ENCODE results near the gene BCAP31. TPM values are rescaled to one million over a fixed set of nuclear protein-coding genes. Genes with fewer than 3 reads are reported as not detected.
A peak's percentile ranks its signal among the peaks of the same experiment; 100 is the strongest.
"Not testable (repeated sequence)": the region's sequence is repeated elsewhere in the genome, so short reads cannot be mapped to it uniquely, and the experiment has no call there.

The BCAP31 gene
- total RNA-seq, 1 experiment from 2014 or later = 522 TPM

DNA sequence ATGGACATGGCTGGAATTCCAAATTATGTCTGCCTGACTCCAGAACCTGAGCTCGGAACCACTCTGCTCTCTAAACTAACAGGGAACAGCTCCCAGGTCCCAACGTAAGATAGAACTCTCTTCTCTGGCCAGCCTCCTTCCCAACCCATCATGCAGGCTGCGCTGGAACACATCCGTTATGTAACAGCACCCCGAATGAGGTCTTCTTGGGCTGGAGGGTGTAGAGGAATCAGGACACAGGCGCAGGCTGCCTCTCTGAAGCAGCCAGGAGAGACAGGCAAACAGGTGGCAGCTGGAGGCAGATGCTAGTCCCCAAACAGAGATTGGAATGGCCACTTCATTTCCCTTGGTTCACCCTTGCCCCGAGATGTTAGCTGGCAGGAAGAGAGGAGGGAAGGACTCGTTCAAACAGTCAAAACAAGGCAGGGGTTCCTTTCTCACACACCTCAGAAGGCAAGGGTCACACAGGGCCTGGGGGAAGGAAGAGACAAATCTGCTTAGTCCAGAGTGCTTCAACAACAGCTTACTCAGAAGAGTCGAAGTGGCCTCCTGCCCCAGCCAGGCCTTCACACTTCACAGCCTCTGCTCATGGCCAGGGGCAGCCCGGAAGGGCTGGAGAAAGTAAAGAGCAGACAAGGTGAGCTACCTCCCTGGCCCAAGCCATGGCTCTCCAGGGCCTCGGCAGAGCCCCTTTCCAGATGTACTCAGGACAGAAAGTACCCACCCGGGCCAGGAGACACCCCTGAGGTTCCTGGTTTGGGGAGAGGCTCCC, 19.4 kb downstream of the BCAP31 start:
- H3F3A ChIP-seq (ENCODE audit: insufficient read depth, low read depth) = peaks cover 10% of the 10 kb centered on the region; the same call in 1 of the 2 replicates
- H3K9me2 ChIP-seq (ENCODE audit: insufficient read depth); H3K79me2 ChIP-seq (ENCODE audit: low read depth); CTCF ChIA-PET; H3K36me3 ChIP-seq (ENCODE audit: low read depth); H3K4me3 ChIP-seq; H3K4me2 ChIP-seq; H3K9me3 ChIP-seq (ENCODE audit: insufficient read depth, low read depth); BruUV-seq (replicated peaks); DNase-seq; H3K27ac ChIP-seq; H2AFZ ChIP-seq; H3K27me3 ChIP-seq (ENCODE audit: insufficient read depth, low read depth): not testable (repeated sequence)
- intact Hi-C loops (cut with micrococcal nuclease; ENCODE audit: unreplicated experiment) = loop anchor here (5.0 to 10.0 kb wide), 3 partner anchors 98 to 247 kb away; partner anchors contain the start of gene L1CAM
- POLR2A ChIA-PET (ENCODE audit: unreplicated experiment) = interaction anchor here (0.6 kb wide), 1 partner anchor 838 kb away, joined by 3 read pairs; no protein-coding TSS in a partner anchor
- peaks cover 13% of the 10 kb centered on the region for H4K20me1 ChIP-seq (ENCODE audit: insufficient read depth)
- H3K4me1 ChIP-seq (replicated peaks; ENCODE audit: insufficient read depth) = peaks cover 13% of the 10 kb centered on the region

DNA sequence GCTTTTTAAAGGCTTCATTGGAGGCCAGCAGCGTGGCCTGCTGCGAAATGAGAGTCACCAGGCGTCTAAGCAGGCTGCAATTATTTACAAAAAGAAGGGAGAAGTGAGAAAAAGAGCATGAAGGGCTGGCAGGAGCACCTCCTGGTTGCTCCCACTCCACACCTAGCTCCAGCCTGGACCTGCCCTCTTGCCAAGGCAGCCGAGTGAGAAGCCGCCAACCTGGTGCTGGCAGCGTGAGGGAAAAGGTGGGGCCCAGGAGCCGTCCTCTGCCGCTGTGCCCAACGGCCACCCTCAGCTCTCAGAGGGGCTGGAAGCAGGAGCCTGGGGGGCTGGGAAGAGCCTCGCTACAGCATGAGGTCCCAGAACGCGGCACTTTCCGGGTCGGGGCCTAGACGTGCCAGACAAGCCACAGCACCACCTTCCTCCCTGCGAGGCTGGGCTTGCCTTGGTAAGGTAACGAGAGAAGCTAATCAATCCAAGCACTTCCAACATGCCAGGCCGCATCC, 20.1 kb downstream of the BCAP31 start:
- peaks cover 13% of the 10 kb centered on the region for H4K20me1 ChIP-seq (ENCODE audit: insufficient read depth)
- DNase-seq = no peak
- no peaks in the 10 kb centered on the region for H3K9me2 ChIP-seq (ENCODE audit: insufficient read depth)
- H3K4me1 ChIP-seq (replicated peaks; ENCODE audit: insufficient read depth) = peaks cover 5% of the 10 kb centered on the region
- no peak overlapping the region for H3K4me3 ChIP-seq
- CTCF ChIA-PET = no interaction called here
- no peak overlapping the region for H2AFZ ChIP-seq
- H3K27ac ChIP-seq = no peak overlapping the region
- peaks cover 5% of the 10 kb centered on the region; the same call in 1 of the 2 replicates for H3F3A ChIP-seq (ENCODE audit: insufficient read depth, low read depth)
- H3K4me2 ChIP-seq = no peak overlapping the region
- H3K27me3 ChIP-seq (ENCODE audit: insufficient read depth, low read depth) = no peaks in the 10 kb centered on the region
- no peaks in the 10 kb centered on the region; the same call in 1 of the 2 replicates for H3K36me3 ChIP-seq (ENCODE audit: low read depth)
- 0 out of 2 replicates have a peak, but pooled peaks cover 7% of the 10 kb centered on the region for H3K79me2 ChIP-seq (ENCODE audit: low read depth)
- intact Hi-C loops (cut with micrococcal nuclease; ENCODE audit: unreplicated experiment) = loop anchor here (10.0 kb wide), 1 partner anchor 181 kb away; the partner anchor contains the start of gene L1CAM
- POLR2A ChIA-PET (ENCODE audit: unreplicated experiment) = interaction anchor here (0.6 kb wide), 1 partner anchor 838 kb away, joined by 3 read pairs; no protein-coding TSS in a partner anchor
- no TSS peak for BruUV-seq (replicated peaks)
- no peaks in the 10 kb centered on the region for H3K9me3 ChIP-seq (ENCODE audit: insufficient read depth, low read depth)
- TF ChIP-seq, protein P1, sequence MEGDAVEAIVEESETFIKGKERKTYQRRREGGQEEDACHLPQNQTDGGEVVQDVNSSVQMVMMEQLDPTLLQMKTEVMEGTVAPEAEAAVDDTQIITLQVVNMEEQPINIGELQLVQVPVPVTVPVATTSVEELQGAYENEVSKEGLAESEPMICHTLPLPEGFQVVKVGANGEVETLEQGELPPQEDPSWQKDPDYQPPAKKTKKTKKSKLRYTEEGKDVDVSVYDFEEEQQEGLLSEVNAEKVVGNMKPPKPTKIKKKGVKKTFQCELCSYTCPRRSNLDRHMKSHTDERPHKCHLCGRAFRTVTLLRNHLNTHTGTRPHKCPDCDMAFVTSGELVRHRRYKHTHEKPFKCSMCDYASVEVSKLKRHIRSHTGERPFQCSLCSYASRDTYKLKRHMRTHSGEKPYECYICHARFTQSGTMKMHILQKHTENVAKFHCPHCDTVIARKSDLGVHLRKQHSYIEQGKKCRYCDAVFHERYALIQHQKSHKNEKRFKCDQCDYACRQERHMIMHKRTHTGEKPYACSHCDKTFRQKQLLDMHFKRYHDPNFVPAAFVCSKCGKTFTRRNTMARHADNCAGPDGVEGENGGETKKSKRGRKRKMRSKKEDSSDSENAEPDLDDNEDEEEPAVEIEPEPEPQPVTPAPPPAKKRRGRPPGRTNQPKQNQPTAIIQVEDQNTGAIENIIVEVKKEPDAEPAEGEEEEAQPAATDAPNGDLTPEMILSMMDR (conservative IDR thresholded peaks at IDR 0.05) = no peak
- no peak for TF ChIP-seq EZH2 (IDR thresholded peaks at IDR 0.05; ENCODE audit: low read depth)

DNA sequence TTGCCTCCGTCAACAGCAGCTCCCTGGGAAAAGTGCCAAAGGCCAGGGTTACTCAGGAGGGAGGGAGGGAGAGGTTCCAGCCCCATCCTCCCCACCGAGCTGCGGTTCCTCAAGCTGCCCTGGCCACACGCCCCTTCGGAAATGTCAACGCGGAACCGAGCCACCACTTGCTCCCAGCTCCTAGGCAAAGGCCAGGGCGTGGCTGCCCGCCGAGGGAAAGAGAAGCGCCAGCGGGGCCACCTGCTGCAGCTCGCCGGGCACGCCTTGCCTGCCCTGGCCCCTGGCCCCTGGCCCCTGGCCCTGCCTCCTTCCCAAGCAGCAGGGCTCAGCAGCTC, 21.2 kb downstream of the BCAP31 start:
- H3K9me3 ChIP-seq (ENCODE audit: insufficient read depth, low read depth) = no peaks in the 10 kb centered on the region
- no TSS peak for BruUV-seq (replicated peaks)

More for the DNA sequence above, 21.2 kb downstream of the BCAP31 start:
- peak in 1 of 2 experiments; percentile 19 for DNase-seq
- H3F3A ChIP-seq (ENCODE audit: insufficient read depth, low read depth) = no peaks in the 10 kb centered on the region
- H3K4me1 ChIP-seq (replicated peaks; ENCODE audit: insufficient read depth) = no peaks in the 10 kb centered on the region; the same call in 1 of the 2 replicates
- POLR2A ChIA-PET (ENCODE audit: unreplicated experiment) = no interaction called here
- H3K36me3 ChIP-seq (ENCODE audit: low read depth) = no peaks in the 10 kb centered on the region; the same call in 1 of the 2 replicates
- CTCF ChIA-PET = no interaction called here
- H3K4me3 ChIP-seq = no peak overlapping the region
- no peaks in the 10 kb centered on the region for H3K27me3 ChIP-seq (ENCODE audit: insufficient read depth, low read depth)
- no peak overlapping the region for H2AFZ ChIP-seq
- H3K4me2 ChIP-seq = no peak overlapping the region
- peaks cover 10% of the 10 kb centered on the region for H4K20me1 ChIP-seq (ENCODE audit: insufficient read depth)
- TF ChIP-seq, protein P1 (conservative IDR thresholded peaks at IDR 0.05) = no peak
- TF ChIP-seq EZH2 (IDR thresholded peaks at IDR 0.05; ENCODE audit: low read depth) = no peak
- no peak overlapping the region for H3K27ac ChIP-seq
- H3K79me2 ChIP-seq (ENCODE audit: low read depth) = 0 out of 2 replicates have a peak, but pooled peaks cover 4% of the 10 kb centered on the region
- intact Hi-C loops (cut with micrococcal nuclease; ENCODE audit: unreplicated experiment) = loop anchor here (10.0 kb wide), 1 partner anchor 182 kb away; the partner anchor contains the start of gene L1CAM
- no peaks in the 10 kb centered on the region for H3K9me2 ChIP-seq (ENCODE audit: insufficient read depth)
